Activated CD4-positive, alpha-beta T cell treated with anti-CD3 and anti-CD28 coated beads, Interleukin-2, amount 50 U/mL, for 16 hours (primary cell): ENCODE results near the gene UBE3C.
"Not testable (repeated sequence)": the region's sequence is repeated elsewhere in the genome, so short reads cannot be mapped to it uniquely, and the experiment has no call there.

Experiments used
- DNase-seq: peaks from one replicate; pipeline ENCODE4 v3.0.0-alpha.2; 2020

Gene UBE3C

GRCh38 chr7:157132796-157133195 lies 5.9 kb upstream of the UBE3C start:
- DNase-seq: no peak

DNA sequence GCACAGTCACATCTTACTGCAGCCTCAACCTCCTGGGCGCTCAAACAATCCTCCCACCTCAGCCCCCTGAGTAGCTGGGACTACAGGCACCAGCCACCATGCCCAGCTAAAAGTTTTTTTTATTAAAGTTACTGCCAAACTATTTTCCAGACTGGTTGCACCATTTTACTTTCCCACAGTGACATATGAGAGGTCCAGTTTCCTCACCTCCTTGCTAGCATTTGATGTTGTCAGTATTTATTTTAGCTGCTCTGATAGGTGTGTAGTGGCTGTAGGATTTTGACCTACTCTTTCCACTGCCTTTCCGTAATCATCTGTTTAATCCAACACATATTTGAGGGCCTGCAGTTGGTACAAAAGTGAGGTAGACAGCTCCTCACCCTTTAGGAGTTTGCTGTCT lies 5.4 kb upstream of the UBE3C start:
- no peak for DNase-seq

- no peak for DNase-seq
These were observed 2.4 kb upstream of the UBE3C start for GRCh38 chr7:157136372-157136771.

GRCh38 chr7:157138101-157138423 lies 664 bp upstream of the UBE3C start:
- DNase-seq: no peak

DNA sequence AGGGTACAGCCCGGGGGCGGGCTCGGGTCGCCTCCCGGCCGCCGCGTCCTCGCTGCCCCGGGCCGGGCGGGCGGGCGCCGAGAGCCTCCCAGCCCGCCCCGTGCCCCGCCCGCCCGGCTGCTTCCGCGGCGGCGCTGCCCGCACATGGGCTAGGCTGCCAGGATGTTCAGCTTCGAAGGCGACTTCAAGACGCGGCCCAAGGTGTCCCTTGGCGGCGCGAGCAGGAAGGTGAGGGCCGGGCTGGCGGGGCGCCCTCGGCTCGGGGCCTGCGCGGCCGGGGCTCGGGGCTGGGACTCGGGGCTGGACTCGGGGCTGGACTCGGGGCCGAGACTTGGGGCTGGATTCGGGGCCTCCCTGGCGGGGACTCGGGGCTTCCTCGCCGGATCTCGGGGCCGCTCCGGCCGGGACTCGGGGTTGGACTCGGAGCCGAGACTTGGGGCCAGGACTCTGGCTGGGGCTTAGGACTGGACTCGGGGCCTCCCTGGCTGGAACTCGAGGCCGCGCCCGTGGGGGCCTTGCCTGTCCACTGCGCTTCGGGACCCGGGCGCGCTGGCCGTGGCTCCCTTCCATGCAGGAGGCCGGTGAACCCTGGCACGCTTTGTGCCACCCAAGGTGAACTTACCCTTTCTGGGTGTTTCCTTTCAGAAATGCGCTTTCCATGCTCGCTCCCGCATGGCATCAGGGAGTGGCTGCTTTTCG lies 534 bp downstream of the UBE3C start:
- peak; percentile 42 for DNase-seq

- peak; percentile 28 for DNase-seq
These were observed 1.2 kb downstream of the UBE3C start for GRCh38 chr7:157139810-157140510.

DNA sequence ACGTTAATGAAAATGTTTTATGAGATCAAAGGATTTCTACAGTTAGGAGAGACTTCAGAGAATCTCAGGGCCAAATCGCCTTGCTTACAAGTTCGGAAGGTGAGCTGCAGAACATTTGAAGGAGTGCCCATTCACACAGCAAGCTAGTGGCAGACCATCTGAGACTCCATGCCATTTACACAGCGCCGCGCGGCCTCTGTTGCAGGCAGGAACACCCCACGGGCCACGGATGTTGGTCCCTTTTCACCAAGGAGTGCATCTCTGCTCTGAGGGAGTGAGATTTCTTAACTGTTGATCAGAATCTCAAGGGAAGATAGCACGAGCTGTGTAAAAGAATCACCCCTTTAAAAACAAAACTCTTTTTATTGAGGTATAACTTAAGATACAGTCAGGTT lies 1.8 kb downstream of the UBE3C start:
- no peak for DNase-seq

- no peak for DNase-seq
These were observed 2.9 kb downstream of the UBE3C start for GRCh38 chr7:157141525-157142060.

GRCh38 chr7:157143788-157144187 lies 5.1 kb downstream of the UBE3C start:
- no peak for DNase-seq

DNA sequence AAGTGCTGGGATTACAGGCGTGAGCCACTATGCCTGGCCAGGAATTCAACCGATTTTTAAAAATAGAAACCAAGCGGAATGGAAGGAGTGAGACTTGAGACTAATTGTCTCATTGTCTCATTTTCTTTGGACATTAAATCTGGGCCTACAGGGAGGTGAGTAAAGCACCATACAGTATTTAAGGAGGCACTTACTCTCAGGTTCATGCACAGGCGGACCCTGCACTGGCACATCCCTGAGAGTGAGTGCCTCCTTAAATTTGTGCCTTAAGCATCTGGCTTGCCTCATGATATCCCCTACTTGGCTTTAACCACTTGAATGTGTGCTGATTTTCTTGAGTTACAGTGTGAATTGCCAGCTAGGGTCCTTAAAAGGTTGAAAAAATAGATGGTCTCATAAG lies 10.6 kb downstream of the UBE3C start:
- DNase-seq: no peak

GRCh38 chr7:157150882-157151281 lies 12.2 kb downstream of the UBE3C start:
- DNase-seq: no peak

GRCh38 chr7:157151626-157152339 lies 13.1 kb downstream of the UBE3C start:
- DNase-seq: peak; percentile 16

DNA sequence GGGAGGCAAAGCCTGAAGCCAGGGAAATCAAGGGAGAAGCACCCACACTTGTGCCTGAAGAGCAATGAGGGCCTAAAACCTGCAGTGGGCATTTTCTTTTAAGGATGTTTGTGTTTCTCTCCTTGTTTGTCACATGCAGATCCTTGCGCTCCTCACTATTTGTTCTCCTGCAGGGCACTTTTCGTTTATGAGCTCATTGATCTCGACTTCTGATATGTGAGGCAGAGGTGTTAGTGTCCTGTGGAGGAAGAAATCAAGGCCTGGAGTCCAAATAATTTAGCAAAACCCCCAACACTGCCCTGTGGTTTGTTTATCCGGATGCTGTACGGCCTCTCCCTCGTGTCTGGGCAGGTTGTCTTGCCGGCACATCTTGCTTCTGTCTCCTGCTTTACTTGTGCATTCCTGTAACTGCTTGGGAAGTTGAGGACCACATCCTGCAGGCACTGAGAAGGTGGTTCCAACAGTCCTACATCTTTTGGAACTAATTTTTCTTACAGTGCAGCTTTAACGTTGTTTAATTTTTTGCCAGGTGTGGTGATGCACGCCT lies 13.7 kb downstream of the UBE3C start:
- no peak for DNase-seq

GRCh38 chr7:157153260-157153659 lies 14.5 kb downstream of the UBE3C start:
- DNase-seq: no peak

GRCh38 chr7:157155959-157156358 lies 17.2 kb downstream of the UBE3C start:
- DNase-seq: no peak

- DNase-seq: no peak
These were observed 19.7 kb downstream of the UBE3C start for GRCh38 chr7:157158400-157158799.

DNA sequence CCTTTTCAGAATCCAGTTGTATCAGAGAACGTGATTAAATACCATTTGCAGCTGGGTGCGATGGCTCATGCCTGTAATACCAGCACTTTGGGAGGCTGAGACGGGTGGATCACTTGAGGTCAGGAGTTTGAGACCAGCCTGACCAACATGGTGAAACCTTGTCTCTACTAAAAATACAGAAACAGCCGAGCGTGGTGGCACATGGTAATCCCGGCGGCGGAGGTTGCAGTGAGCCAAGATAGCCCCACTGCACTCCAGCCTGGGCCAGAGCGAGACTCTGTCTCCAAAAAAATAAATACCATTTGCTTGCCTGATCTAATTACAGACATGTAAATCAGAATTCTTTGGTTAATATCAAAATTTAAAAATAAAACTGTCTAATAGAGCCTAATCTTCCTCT lies 20.8 kb downstream of the UBE3C start:
- not testable (repeated sequence) for DNase-seq

DNA sequence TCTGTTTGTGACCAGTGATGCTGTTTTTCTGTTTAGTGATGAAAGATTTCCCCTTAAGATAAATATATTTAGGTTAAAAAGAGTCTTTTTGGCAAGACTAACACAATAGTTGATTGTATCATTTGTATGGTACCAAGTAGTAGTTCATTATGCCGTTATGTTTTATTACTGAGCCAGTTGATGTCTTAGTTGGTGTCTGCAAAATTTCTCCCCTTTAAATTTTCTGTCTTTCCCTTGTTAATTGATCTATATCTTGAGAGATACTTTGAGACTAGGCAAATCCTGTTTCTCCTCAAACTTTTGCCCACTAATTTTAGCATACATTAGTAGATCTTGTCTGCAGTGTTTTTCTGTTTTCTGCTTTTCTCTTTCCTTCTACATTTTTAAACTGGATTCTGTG lies 21.7 kb downstream of the UBE3C start:
- no peak for DNase-seq

DNA sequence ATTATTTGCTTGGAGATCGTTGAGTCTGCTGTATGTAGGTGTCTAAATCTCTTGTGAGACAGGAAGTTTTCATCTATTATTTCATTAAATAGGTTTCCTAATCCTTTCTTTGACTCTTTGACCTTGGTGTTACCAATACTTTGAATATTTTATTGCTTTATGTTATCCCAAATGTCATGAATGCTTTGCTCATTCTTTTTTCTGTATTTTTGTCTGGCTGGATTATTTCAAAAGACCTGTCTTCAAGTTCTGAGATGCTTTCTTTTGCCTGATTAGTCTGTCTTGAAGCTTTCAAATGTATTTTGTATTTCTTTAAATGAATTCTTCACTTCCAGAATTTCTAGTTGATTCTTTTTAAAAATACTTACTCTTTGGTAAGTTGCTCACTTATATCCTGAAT lies 27.3 kb downstream of the UBE3C start:
- DNase-seq: no peak

- no peak for DNase-seq
These were observed 29.8 kb downstream of the UBE3C start for GRCh38 chr7:157168571-157168970.

- no peak for DNase-seq
These were observed 38.0 kb downstream of the UBE3C start for GRCh38 chr7:157176771-157177170.

DNA sequence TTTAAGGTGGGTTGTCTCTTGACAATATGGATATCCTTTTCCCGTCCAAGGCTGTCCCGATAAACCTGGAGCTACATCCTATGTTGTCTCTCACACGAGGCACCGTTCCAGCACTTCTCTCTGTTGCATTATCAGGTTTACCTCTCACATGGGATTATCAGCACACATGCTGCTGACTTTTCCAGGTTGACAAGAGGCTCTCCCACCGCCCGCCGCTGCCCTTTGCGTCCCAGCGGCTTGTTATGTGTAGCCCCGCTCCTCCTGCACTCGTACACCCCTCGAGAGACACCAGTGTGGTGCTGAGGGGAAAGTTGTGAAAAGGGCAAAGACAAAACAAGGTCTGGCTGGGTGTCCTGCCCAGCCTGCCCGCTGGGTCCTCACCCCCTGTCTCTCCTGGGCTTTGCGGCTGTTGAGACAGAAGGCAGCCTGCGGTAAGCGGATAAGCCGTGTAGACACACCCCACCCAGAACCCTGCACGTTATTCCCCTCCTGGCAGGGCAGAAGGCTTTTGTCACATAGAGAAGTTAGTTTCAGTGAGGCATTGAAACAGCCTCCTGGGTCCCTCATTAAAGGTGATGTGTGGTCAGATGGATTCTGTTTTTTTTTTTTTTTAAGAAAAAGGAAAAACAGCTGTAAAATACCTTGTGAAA lies 38.7 kb downstream of the UBE3C start:
- no peak for DNase-seq

GRCh38 chr7:157177983-157178381 lies 39.3 kb downstream of the UBE3C start:
- DNase-seq: no peak
